Natural killer cell treated with Interleukin-12 subunit alpha and Interleukin-12 subunit beta and Interleukin-15 and Interleukin-18, amount 100 ng/mL, for 72 hours (primary cell): Measurements from ENCODE around the gene MLC1. TPM values are rescaled to one million over a fixed set of nuclear protein-coding genes. Genes with fewer than 3 reads are reported as not detected.
A peak's percentile ranks its signal among the peaks of the same experiment; 100 is the strongest.

ENCODE experiments used
- ATAC-seq, 2 donors: fragments of 150-1000 bp; cut with Tn5 transposase in 1 of 2; sonication (Bioruptor Pico), chemical (Tn5 transposase) in 1 of 2; 2 replicates each; pipeline ENCODE4 v1.10.0; 2021
- DNase-seq: peaks from one replicate; pipeline ENCODE4 v3.0.0; 2022; ENCODE audit warnings: low spot score
- H3K27ac Mint-ChIP-seq, 2 donors: 1 replicate in 1 of 2; 2 replicates in 1 of 2; pipeline ENCODE4 v1.8.0; 2022; ENCODE audit warnings: mixed read lengths in 2 of 2, mild to moderate bottlenecking in 1 of 2, moderate library complexity in 1 of 2
- H3K27me3 Mint-ChIP-seq, 2 donors: 1 replicate in 1 of 2; 2 replicates in 1 of 2; pipeline ENCODE4 v1.8.0; 2022; ENCODE audit warnings: mixed read lengths in 2 of 2
- H3K36me3 Mint-ChIP-seq: one replicate; pipeline ENCODE4 v1.8.0; 2022; ENCODE audit warnings: mixed read lengths
- H3K4me1 Mint-ChIP-seq, 2 donors: 1 replicate in 1 of 2; 2 replicates in 1 of 2; pipeline ENCODE4 v1.8.0; 2022; ENCODE audit warnings: low read depth in 2 of 2, mixed read lengths in 2 of 2, mild to moderate bottlenecking in 1 of 2
- H3K4me3 Mint-ChIP-seq: one replicate; pipeline ENCODE4 v1.8.0; 2022; ENCODE audit warnings: mixed read lengths
- H3K9me3 Mint-ChIP-seq: 2 replicates; pipeline ENCODE4 v1.8.0; 2022; ENCODE audit warnings: mixed read lengths
- total RNA-seq, 2 donors: library from RNA; stranded (reverse); gene quantifications; one replicate each; pipeline ENCODE4 v1.2.3, GENCODE V29; 2022

MLC1 gene
- 10 to 100 TPM in 1 of 2 donors, 1 to 10 TPM in 1; 4.5 to 14.8 TPM for total RNA-seq

DNA sequence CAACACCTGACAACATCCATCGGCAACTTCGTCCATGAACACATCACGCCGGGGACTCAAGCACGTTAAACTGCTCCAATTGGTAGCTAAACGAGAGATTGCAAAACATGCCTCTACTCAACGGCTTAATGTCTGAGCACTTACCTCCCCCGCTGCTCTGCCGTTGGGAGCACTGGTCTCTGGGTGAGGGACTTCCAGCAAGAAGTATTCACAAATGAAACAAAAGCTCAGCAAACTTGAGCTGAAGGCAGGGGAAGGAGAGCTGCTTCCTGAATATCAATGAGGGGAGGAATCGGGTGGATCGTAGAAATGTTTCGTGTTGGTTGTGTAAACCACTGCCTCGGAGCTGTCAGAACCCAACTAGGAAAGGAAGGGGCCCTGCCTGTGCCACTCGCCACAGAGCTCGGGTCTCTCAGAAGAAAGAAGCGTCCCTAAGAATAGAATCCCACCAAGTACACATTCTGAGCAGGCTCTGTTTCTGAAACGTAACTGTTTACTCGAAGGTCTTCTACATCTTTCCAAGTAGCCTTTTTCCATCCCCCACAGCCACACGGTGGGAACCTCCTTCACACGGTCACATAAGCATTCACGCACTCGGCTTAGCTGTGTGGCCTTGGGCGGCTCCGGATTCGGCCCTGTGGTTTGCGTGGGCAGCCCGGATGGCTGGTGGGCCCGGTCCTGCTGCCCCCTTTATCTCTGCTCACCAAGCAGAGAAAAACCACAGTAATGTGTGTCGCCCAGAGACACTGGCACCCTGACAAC lies at the start of gene MLC1:
Gene MLC1, minus strand, starts transcription at position 216 of the 762 bp plus-strand sequence. CDS start 524 bp downstream, outside the sequence.
- peak; percentile 72 for DNase-seq
- Mint-ChIP-seq H3K4me1 (peaks cover 0 to 40% of the 10 kb centered on the region in 2 donors), H3K36me3 (peaks cover 7% of the 10 kb centered on the region), H3K27me3 (no peaks in the 10 kb centered on the region), H3K9me3 (peaks cover 8% of the 10 kb centered on the region), H3K27ac (no peak within 1 kb of the TSS), H3K4me3 (peak within 1 kb of the TSS; percentile 10)
- ATAC-seq, result no peak

DNA sequence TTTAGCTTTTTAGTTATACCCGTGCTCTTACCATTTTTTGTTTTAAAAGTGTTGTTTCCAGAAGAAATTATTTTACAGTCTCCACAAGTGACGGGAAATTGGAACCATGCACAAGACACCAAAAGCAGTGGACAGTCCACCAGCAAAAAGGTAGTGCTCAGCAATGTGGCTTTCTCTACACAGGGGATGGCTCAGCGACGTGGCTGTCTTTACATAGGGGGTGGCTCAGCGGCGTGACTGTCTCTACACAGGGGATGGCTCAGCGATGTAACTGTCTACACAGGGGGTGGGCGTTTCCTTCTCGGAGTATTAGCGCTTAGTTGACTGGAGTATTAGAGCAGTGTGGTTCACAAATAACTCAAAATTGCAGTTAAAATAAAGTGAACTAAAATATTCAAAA lies 49.3 kb upstream of the MLC1 start:
- H3K36me3 Mint-ChIP-seq, result no peaks in the 10 kb centered on the region
- no peaks in the 10 kb centered on the region for H3K4me1 Mint-ChIP-seq
- DNase-seq (no peak), ATAC-seq (no peak)
- no peak overlapping the region for H3K27ac Mint-ChIP-seq
- H3K27me3 Mint-ChIP-seq, result peaks cover 8 to 17% of the 10 kb centered on the region in 2 donors
- no peaks in the 10 kb centered on the region for H3K9me3 Mint-ChIP-seq
- H3K4me3 Mint-ChIP-seq, result no peak overlapping the region

DNA sequence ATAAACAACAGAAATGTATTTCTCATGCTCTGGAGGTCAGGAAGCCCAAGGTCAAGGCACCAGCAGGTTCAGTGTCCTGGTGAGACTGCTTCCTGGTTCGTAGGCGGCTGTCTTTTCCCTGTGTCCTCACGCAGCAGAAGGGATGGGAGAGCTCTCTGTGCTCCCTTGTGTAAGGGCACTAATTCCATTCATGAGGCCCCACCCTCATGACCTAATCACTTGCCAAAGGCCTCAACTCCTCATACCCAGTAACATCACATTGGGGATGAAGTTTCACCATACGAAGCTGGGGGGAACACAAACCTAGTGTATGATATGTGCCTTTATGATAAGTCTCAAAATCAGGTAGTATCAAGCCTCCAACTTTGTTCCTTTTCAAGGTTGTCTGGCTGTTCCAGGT lies 46.7 kb upstream of the MLC1 start:
- no peak for DNase-seq
- H3K9me3 Mint-ChIP-seq, result no peaks in the 10 kb centered on the region
- no peak overlapping the region for H3K27ac Mint-ChIP-seq
- ATAC-seq, result no peak
- no peak overlapping the region for H3K4me3 Mint-ChIP-seq
- H3K27me3 Mint-ChIP-seq, result peaks cover 8 to 22% of the 10 kb centered on the region in 2 donors
- H3K36me3 Mint-ChIP-seq, result no peaks in the 10 kb centered on the region
- H3K4me1 Mint-ChIP-seq, result no peaks in the 10 kb centered on the region

DNA sequence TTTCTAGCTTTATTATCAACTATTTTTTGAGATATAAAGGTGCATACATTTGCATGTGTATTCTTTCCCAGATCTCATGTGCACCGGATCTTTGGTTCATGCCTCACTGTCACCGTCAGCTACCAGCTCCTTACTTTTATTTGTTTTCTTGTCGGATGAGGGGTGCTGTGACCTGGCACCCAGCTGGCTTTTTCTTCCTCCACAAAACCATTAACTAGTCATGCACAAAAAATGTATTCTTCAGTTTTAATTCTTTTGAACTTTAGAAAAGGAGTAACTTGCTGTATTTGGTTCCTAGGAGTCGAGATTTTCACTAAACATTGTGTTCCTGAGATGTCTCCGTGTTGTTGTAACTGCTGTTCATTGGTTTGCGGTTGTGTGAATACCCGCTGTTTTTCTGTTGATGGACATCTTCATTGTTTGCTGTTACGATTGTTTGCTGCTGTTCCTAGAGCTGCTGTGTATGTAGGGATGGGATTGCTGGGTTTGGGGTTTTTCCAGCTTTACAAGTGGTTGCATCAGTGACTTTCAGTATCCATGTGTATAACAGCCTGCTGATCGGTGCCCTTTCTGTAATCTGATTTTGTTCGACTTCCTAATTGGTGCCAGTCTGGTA lies 44.0 kb upstream of the MLC1 start:
- DNase-seq (no peak), ATAC-seq (no peak)
- Mint-ChIP-seq H3K4me1 (no peaks in the 10 kb centered on the region), H3K9me3 (peaks cover 2% of the 10 kb centered on the region), H3K27me3 (peaks cover 5 to 20% of the 10 kb centered on the region in 2 donors), H3K27ac (no peak overlapping the region), H3K4me3 (no peak overlapping the region), H3K36me3 (peaks cover 4% of the 10 kb centered on the region)

DNA sequence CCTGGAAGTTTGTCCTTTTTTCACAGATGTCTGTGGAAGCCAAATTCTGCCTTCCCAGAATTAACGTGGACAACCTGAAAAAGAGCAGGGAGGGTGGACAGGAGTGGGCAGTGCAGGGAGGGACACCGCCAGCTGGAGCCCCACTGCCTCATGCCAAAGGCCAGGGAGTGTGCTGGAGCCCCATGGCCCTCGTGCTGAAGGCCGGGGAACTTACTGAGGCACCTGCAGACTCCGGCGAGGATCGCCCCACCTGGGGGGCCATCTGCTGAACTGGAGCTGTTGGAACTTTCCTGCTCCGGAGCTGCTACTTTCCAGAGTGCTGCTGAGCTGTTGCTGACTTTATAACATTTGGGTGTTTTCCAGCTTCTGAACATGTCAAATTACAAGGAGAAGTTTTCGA lies 39.8 kb upstream of the MLC1 start:
- Mint-ChIP-seq H3K9me3 (peaks cover 5% of the 10 kb centered on the region), H3K27me3 (peaks cover 3 to 20% of the 10 kb centered on the region in 2 donors), H3K27ac (no peak overlapping the region), H3K36me3 (peaks cover 13% of the 10 kb centered on the region), H3K4me3 (no peak overlapping the region), H3K4me1 (no peaks in the 10 kb centered on the region)
- DNase-seq (no peak), ATAC-seq (no peak)

DNA sequence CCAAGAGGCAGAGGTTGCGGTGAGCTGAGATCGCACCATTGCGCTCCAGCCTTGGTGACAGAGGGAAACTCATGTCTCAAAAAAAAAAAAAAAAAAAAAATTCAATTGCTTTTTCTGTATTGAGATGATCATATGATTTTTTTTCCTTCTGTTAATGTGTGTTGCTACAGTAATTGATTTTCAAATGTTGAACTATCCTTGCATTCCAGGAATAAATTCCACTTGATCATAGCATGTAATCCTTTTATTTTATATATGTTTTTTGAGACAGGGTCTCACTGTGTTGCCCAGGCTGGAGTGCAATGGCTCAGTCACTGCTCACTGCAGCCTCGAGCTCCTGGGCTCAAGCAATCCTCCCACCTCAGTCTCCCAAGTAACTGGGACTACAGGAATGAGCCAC lies 37.9 kb upstream of the MLC1 start:
- no peaks in the 10 kb centered on the region for H3K4me1 Mint-ChIP-seq
- DNase-seq, result no peak
- peaks cover 5% of the 10 kb centered on the region for H3K9me3 Mint-ChIP-seq
- H3K4me3 Mint-ChIP-seq, result no peak overlapping the region
- no peak for ATAC-seq
- peaks cover 0 to 10% of the 10 kb centered on the region in 2 donors for H3K27me3 Mint-ChIP-seq
- H3K36me3 Mint-ChIP-seq, result peaks cover 13% of the 10 kb centered on the region
- no peak overlapping the region for H3K27ac Mint-ChIP-seq

DNA sequence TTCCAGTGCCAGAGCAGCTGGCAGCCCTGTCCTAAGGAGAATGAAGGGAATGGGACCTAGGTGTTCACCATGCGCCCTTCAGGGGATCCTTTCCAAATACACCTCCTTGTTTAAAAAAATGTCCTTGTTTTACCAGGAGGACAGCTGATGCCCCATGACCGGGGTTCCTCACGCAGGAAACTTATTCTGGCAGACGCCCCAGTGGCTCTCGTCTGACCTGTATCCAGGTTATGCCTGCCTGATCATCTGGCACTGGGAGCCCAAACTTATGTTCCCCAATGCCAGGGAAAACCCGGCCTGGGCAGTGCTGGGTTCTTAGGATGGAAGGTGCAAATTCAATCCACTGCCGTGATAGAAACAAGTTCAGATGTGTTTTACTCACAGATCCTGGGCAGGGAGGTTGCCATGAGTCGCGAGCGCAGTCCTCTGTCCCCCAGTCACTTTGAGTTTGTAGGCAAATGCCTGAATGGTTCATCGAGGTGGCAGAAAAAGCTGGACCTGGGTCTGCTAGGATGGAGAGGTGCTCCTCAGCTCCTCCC lies 36.0 kb upstream of the MLC1 start:
- Mint-ChIP-seq H3K36me3 (peaks cover 13% of the 10 kb centered on the region), H3K4me1 (no peaks in the 10 kb centered on the region), H3K9me3 (peaks cover 5% of the 10 kb centered on the region), H3K27me3 (peaks cover 0 to 10% of the 10 kb centered on the region in 2 donors), H3K27ac (no peak overlapping the region), H3K4me3 (no peak overlapping the region)
- ATAC-seq (no peak), DNase-seq (no peak)

DNA sequence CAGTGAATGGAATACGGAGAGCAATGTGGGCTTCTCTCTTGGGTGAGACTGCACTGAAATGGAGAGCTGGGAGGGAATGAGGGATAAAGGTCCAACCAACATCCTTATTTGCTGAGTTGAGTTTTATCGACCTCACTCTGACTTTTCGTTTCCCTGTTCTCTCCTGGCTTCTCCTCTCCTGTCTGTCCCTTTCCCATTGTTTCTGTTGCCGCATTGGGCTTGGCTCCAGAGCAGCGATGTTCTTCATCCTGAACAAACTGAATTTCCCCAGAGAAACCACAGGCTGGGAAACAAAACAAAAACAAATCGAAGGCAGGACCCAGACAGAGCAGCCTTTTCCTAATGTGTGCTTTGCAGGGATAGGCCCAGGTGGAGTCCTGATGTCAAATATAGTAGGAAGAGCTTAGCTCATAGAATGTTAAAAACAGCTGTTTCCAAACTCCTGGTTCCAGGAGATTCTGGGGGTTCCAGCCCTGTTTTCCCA lies 34.6 kb upstream of the MLC1 start:
- DNase-seq, result no peak
- H3K27ac Mint-ChIP-seq, result no peak overlapping the region
- H3K9me3 Mint-ChIP-seq, result peaks cover 5% of the 10 kb centered on the region
- peaks cover 0 to 10% of the 10 kb centered on the region in 2 donors for H3K27me3 Mint-ChIP-seq
- no peaks in the 10 kb centered on the region for H3K4me1 Mint-ChIP-seq
- H3K4me3 Mint-ChIP-seq, result no peak overlapping the region
- no peak for ATAC-seq
- peaks cover 13% of the 10 kb centered on the region for H3K36me3 Mint-ChIP-seq

DNA sequence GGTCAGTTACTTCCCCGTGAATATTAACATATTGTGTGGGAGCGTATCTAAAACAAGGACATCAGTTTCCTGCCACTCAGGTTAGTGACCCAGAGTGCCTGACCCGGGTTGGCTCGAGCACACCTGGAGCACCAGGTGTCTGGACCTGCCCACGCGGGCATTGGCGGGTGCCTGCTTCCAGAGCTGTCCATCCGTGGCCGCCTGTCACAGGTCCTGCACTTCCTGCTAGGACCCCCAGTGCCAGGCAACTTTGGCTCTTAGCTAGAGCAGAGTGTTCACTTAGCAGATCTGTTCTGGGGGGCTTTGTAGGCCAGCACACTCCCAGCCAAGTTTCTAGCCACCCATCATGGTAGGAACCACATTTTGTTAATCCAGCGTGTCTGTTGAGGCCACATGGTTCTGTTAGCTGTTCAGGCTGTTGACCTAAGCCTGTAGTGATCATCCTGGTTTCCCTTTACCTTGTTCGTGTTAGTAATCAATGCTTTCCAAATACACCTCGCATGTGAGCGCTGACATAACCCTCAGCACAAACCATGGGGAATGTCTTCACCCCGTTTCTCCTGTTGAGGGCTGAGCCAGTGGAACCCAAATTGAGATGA lies 34.0 kb upstream of the MLC1 start:
- Mint-ChIP-seq H3K4me3 (no peak overlapping the region), H3K4me1 (no peaks in the 10 kb centered on the region), H3K36me3 (peaks cover 9% of the 10 kb centered on the region), H3K27ac (no peak overlapping the region), H3K9me3 (peaks cover 4% of the 10 kb centered on the region), H3K27me3 (peaks cover 0 to 7% of the 10 kb centered on the region in 2 donors)
- DNase-seq (no peak), ATAC-seq (no peak)

DNA sequence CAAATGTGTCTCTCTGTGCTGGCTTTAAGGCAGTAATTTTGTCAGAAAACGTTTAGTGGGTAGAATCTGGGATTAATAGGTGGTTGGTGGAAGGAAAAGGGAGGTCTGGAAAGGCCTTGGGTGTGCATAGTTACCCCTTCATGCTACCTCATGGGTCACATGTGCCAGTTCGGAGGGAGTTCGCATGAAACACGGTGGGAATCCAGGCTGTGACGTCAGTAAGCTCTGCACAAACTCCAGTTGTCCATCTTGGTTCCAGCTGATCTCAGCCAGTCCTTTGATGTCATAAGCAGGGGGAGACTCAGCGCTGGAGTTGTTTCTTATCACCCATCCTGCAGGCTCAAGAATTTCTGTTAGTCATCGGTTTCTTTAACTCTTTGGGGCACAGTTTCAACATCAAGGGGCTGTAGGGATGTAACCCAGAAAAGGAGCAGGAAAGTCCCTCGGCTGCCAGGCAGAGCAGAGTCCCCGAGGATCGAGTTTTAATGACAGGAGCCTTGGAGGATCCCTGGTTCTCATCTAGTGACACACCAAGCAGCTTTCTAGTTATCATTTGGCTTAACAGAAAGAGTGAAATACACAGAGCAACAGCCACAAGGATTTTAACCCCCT lies 33.4 kb upstream of the MLC1 start:
- no peak overlapping the region for H3K27ac Mint-ChIP-seq
- no peaks in the 10 kb centered on the region for H3K9me3 Mint-ChIP-seq
- peaks cover 0 to under 1% of the 10 kb centered on the region in 2 donors for H3K27me3 Mint-ChIP-seq
- ATAC-seq (no peak), DNase-seq (no peak)
- H3K36me3 Mint-ChIP-seq, result peaks cover 3% of the 10 kb centered on the region
- H3K4me1 Mint-ChIP-seq, result no peaks in the 10 kb centered on the region
- no peak overlapping the region for H3K4me3 Mint-ChIP-seq

DNA sequence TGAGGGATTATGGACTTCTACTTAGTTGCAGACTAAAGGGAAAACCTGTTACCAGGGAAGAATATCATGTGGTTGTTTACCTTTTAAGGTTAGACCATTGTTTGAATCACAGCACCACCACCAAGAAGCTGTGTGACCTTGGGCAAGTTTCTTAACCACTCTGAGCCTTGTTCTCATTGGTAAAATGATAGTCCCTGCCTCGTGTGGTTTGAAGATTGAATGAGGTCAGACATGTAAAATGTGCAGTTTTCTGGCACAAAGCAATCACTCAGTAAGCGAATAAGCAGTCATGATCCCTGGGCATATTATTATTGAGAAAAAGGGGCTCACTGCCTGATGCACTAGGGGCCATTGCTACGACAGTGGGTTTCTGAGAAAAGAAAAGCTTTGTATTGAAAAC lies 32.9 kb upstream of the MLC1 start:
- Mint-ChIP-seq H3K4me3 (no peak overlapping the region), H3K36me3 (no peaks in the 10 kb centered on the region), H3K27me3 (no peaks in the 10 kb centered on the region), H3K4me1 (no peaks in the 10 kb centered on the region), H3K27ac (no peak overlapping the region), H3K9me3 (no peaks in the 10 kb centered on the region)
- no peak for DNase-seq
- no peak for ATAC-seq

DNA sequence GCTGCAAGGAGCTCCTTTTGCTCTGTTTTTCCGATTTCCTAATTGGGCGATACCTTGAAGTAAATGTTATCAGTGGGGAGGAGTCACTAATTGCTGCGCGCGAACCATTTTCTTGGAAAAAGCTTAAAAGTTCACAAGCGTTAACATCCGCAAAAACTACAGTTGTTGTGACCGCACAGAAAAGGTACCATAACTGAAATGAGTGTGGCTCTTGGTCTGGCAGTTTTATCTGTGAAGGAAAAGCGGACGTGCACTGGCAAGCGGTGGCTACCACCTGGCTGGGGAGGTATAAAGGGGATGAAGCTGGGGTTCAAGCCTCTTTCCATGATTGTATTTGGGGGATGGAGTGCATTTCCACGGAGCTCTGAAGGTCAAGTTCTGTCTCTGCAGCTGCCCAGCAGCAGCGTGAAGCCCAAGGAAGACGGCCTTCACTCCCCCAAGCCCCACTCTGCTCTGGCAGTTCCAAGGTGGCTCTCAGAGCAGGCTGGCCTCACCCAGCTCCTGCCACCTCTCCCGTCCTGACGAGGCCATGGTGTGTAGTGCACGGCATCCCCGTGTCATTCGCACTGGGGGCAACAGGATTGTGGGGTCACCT lies 32.0 kb upstream of the MLC1 start:
- H3K4me3 Mint-ChIP-seq, result no peak overlapping the region
- DNase-seq (no peak), ATAC-seq (no peak)
- no peak overlapping the region for H3K27ac Mint-ChIP-seq
- no peaks in the 10 kb centered on the region for H3K27me3 Mint-ChIP-seq
- H3K4me1 Mint-ChIP-seq, result peaks cover 6 to 8% of the 10 kb centered on the region in 2 donors
- H3K9me3 Mint-ChIP-seq, result no peaks in the 10 kb centered on the region
- no peaks in the 10 kb centered on the region for H3K36me3 Mint-ChIP-seq

DNA sequence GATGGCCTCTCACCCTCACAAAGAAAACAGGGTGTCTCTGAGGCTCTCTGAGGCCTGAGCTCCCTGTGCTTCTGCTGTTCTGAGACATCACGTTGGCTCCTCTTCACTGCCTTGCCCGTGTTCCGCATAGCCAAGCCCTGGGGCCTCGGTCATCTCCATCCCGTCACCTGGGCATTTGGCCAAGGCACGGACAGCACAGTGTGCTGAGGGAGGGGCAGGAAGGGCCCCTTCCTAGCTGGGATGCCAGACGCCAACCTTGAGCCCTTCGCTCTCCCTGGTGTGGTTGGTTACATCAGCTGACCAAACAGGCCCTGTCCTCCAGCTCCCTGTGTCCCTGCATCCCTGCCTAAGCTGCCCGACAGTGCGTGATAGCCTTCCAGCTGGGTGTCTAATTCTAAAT lies 30.5 kb upstream of the MLC1 start:
- no peaks in the 10 kb centered on the region for H3K36me3 Mint-ChIP-seq
- H3K9me3 Mint-ChIP-seq, result no peaks in the 10 kb centered on the region
- DNase-seq (no peak), ATAC-seq (no peak)
- no peak overlapping the region for H3K27ac Mint-ChIP-seq
- no peaks in the 10 kb centered on the region for H3K27me3 Mint-ChIP-seq
- no peak overlapping the region for H3K4me3 Mint-ChIP-seq
- H3K4me1 Mint-ChIP-seq, result peaks cover 11 to 17% of the 10 kb centered on the region in 2 donors
